Right atrium auricular region (tissue), 2 donors: ENCODE results near the gene LZTS3. TPM values are rescaled to one million over a fixed set of nuclear protein-coding genes. Genes with fewer than 3 reads are reported as not detected.

Source experiments
- DNase-seq: peaks from one replicate; pipeline ENCODE4 v3.0.0-alpha.2; 2019; ENCODE audit warnings: low spot score
- H3K27ac ChIP-seq, 2 donors: fragments of 200-600 bp; sonication (generic); 1 replicate in 1 of 2; 2 replicates in 1 of 2; pipeline ENCODE4 v1.5.1; 2016 to 2019
- H3K27me3 ChIP-seq, 2 donors: fragments of 200-600 bp; sonication (generic); one replicate each; pipeline versions ENCODE4 v1.5.1 to v1.6.0; 2017 to 2019
- H3K36me3 ChIP-seq: fragments of 200-600 bp; sonication (generic); one replicate; pipeline ENCODE4 v1.5.1; 2016
- H3K4me1 ChIP-seq, 2 donors: fragments of 200-600 bp; sonication (generic); one replicate each; pipeline versions ENCODE4 v1.5.1 to v1.6.0; 2017 to 2019
- H3K4me3 ChIP-seq, 2 donors: fragments of 200-600 bp; sonication (generic); 1 replicate in 1 of 2; 2 replicates in 1 of 2; pipeline ENCODE4 v1.5.1; 2017 to 2019; ENCODE audit warnings: mild to moderate bottlenecking in 1 of 2, moderate library complexity in 1 of 2
- H3K9me3 ChIP-seq, 2 donors: fragments of 200-600 bp; sonication (generic); one replicate each; pipeline ENCODE4 v1.5.1; 2019
- total RNA-seq, 2 donors: library from RNA; depleted of rRNA; stranded (reverse); fragments of >200 nt; gene quantifications; one replicate each; pipeline ENCODE4 v1.1.0, GENCODE V29; 2016
- TF ChIP-seq, protein P1 (sequence below), 2 donors: fragments of 200-600 bp; sonication (generic); IDR thresholded peaks; one replicate each; pipeline ENCODE4 v1.5.1; 2019; ENCODE audit warnings: antibody characterized with exemption in 2 of 2

LZTS3 gene
- total RNA-seq, 2 donors from 2014 or later, result 18.9 to 25.9 TPM

GRCh38 chr20:3162080-3162611 lies 11.2 kb downstream of the LZTS3 start:
- H3K36me3 ChIP-seq, result no peaks in the 10 kb centered on the region
- H3K9me3 ChIP-seq, result no peaks in the 10 kb centered on the region
- DNase-seq, result no peak
- H3K27me3 ChIP-seq, result no peaks in the 10 kb centered on the region
- TF ChIP-seq, protein P1, sequence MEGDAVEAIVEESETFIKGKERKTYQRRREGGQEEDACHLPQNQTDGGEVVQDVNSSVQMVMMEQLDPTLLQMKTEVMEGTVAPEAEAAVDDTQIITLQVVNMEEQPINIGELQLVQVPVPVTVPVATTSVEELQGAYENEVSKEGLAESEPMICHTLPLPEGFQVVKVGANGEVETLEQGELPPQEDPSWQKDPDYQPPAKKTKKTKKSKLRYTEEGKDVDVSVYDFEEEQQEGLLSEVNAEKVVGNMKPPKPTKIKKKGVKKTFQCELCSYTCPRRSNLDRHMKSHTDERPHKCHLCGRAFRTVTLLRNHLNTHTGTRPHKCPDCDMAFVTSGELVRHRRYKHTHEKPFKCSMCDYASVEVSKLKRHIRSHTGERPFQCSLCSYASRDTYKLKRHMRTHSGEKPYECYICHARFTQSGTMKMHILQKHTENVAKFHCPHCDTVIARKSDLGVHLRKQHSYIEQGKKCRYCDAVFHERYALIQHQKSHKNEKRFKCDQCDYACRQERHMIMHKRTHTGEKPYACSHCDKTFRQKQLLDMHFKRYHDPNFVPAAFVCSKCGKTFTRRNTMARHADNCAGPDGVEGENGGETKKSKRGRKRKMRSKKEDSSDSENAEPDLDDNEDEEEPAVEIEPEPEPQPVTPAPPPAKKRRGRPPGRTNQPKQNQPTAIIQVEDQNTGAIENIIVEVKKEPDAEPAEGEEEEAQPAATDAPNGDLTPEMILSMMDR (IDR thresholded peaks at IDR 0.05), result no peak
- H3K4me1 ChIP-seq, result peaks cover 0 to 26% of the 10 kb centered on the region in 2 donors
- no peak overlapping the region for H3K4me3 ChIP-seq
- H3K27ac ChIP-seq, result no peak overlapping the region

DNA sequence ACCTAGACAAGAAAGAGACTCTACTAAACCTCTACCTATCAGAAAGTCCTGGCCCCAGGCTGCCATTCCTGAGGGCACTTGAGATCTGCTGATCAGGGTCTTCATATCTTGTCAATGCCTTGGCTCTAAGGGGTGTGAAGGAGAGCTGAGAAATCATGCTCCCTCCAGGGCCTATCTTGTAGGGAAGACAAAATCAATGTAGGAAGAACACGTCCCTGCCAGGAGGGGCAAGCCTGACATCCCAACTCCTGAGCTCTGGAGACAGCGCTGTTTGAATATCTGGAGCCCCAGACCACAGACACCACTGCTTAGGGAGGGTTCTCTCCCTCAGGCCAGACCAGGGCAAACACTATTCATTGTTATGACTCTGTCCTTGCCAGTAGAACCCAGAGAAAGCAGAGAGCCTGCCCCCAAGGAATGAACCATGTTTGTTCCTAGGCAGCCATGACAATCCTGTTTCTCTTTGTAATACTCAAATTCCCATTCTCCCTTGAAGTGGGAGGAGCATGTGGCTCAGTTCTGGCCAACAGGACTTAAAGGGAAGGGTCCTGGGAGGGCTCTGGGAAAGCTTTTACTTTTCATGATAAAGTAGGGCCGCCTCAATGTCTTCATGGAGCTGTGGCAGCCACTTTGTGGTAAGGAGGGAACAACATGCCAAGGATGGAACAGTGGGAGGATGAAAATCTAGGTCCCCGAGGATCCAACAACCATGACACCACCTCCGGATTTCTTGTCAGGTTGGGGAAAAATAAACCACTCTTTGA lies 11.9 kb downstream of the LZTS3 start:
- peaks cover 0 to 33% of the 10 kb centered on the region in 2 donors for H3K4me1 ChIP-seq
- H3K4me3 ChIP-seq, result no peak overlapping the region
- no peak for DNase-seq
- no peak overlapping the region for H3K27ac ChIP-seq
- TF ChIP-seq, protein P1 (IDR thresholded peaks at IDR 0.05), result no peak
- no peaks in the 10 kb centered on the region for H3K36me3 ChIP-seq
- no peaks in the 10 kb centered on the region for H3K9me3 ChIP-seq
- no peaks in the 10 kb centered on the region for H3K27me3 ChIP-seq

DNA sequence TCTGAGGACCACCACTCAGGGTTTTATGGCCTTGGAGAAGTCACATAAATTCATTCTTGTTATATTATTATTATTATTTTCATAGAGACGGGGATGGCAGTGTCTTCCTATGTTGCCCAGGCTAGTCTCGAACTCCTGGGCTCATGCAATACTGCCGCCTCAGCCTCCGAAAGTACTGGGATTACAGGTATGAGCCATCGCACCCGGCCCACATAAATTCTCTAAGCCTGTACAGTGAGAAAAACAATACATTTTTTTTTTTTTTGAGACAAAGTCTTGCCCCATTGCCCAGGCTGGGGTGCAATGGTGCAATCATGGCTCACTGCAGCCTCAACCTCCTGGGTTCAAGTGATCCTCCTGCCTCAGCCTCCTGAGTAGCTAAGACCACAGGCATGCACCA lies 12.9 kb downstream of the LZTS3 start:
- H3K27ac ChIP-seq, result peak overlapping the region in 1 of 2 donors; percentile 83
- H3K4me1 ChIP-seq, result peaks cover 0 to 32% of the 10 kb centered on the region in 2 donors
- H3K9me3 ChIP-seq, result no peaks in the 10 kb centered on the region
- no peaks in the 10 kb centered on the region for H3K27me3 ChIP-seq
- TF ChIP-seq, protein P1 (IDR thresholded peaks at IDR 0.05), result no peak
- peak overlapping the region in 1 of 2 donors; percentile 88 for H3K4me3 ChIP-seq
- no peaks in the 10 kb centered on the region for H3K36me3 ChIP-seq
- DNase-seq, result no peak

GRCh38 chr20:3158968-3159431 lies 14.3 kb downstream of the LZTS3 start:
- Histone ChIP-seq H3K4me1 (peaks cover 0 to 31% of the 10 kb centered on the region in 2 donors), H3K36me3 (peaks cover 3% of the 10 kb centered on the region), H3K4me3 (peak overlapping the region; percentile 88 to 94), H3K27me3 (no peaks in the 10 kb centered on the region), H3K9me3 (no peaks in the 10 kb centered on the region), H3K27ac (peak overlapping the region; percentile 83 to 90)
- TF ChIP-seq, protein P1 (IDR thresholded peaks at IDR 0.05), result no peak
- DNase-seq, result no peak

DNA sequence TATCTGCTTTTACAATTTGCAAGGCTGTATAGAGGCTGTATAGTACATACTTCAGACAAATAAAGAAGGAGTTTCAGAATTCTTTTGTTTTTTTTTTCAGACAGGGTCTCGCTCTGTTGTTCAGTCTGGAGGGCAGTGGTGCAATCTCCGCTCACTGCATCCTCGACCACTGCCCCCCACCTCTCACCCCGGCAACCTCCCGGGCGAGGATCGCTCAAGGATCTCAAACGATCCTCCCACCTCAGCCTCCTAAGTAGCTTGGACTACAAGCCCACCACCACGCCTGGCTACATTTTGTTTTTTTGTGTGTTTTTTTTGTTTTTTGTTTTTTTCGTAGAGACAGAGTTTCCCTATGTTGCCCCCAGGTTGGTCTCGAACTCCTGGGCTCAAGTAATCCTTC lies 15.5 kb downstream of the LZTS3 start:
- H3K36me3 ChIP-seq, result peaks cover 3% of the 10 kb centered on the region
- no peaks in the 10 kb centered on the region for H3K27me3 ChIP-seq
- DNase-seq, result no peak
- TF ChIP-seq, protein P1 (IDR thresholded peaks at IDR 0.05), result no peak
- peak overlapping the region in 1 of 2 donors; percentile 88 for H3K4me3 ChIP-seq
- no peaks in the 10 kb centered on the region for H3K9me3 ChIP-seq
- peaks cover 0 to 38% of the 10 kb centered on the region in 2 donors for H3K4me1 ChIP-seq
- H3K27ac ChIP-seq, result no peak overlapping the region
